Panc1 (cell line): Measurements from ENCODE around the gene MYO1E. TPM values are rescaled to one million over a fixed set of nuclear protein-coding genes. Genes with fewer than 3 reads are reported as not detected.

Source experiments
- ATAC-seq: fragments of 200-7000 bp; cut with Tn5 transposase; 2 replicates; pipeline ENCODE4 v1.9.1; 2020; ENCODE audit warnings: mild to moderate bottlenecking, moderate library complexity
- BruUV-seq: library from RNA; stranded (reverse); fragments of 400-500 nt; replicated peaks from 2 replicates; lab custom pipeline; 2021; lab: Mats Ljungman, UMichigan
- CTCF ChIA-PET: fragments of 300-600 bp; sonication (Branson Sonifier 250); formaldehyde crosslinking; loops from one replicate; lab custom pipeline; 2022; ENCODE audit warnings: antibody characterized with exemption; lab: Charles Lee
- POLR2A ChIA-PET: fragments of 300-600 bp; sonication (Branson Sonifier 250); formaldehyde crosslinking; loops from one replicate; lab custom pipeline; 2022; ENCODE audit warnings: antibody characterized with exemption; lab: Charles Lee
- DNase-seq: peaks from one replicate; pipeline ENCODE4 v3.0.0-alpha.2; 2010; ENCODE audit warnings: low read depth, low spot score
- H3K27ac ChIP-seq: 2 replicates; pipeline ENCODE4 v1.5.1; 2011; ENCODE audit warnings: mild to moderate bottlenecking, low read length, inconsistent platforms
- H3K27me3 ChIP-seq: fragments of 200-500 bp; sonication (Bioruptor generic); 2 replicates; pipeline ENCODE4 v1.6.0; 2014; ENCODE audit warnings: low read length, inconsistent platforms; ENCODE audit not compliant: control insufficient read depth, insufficient read depth
- H3K36me3 ChIP-seq: fragments of 200-500 bp; sonication (Bioruptor generic); 2 replicates; pipeline ENCODE4 v1.5.1; 2014; ENCODE audit warnings: inconsistent platforms, mild to moderate bottlenecking, low read length, moderate library complexity; ENCODE audit not compliant: control insufficient read depth, insufficient read depth
- H3K4me1 ChIP-seq: 2 replicates; pipeline ENCODE4 v1.5.1; 2011; ENCODE audit warnings: inconsistent platforms, mild to moderate bottlenecking, low read length, moderate library complexity; ENCODE audit not compliant: control insufficient read depth, insufficient read depth
- H3K4me3 ChIP-seq, 2 experiments: 2 replicates each; pipeline ENCODE4 v1.5.1; 2011 to 2012; ENCODE audit warnings: low read depth in 2 of 2, low read length in 2 of 2, mild to moderate bottlenecking in 2 of 2, inconsistent platforms in 1 of 2, moderate library complexity in 1 of 2
- H3K9me3 ChIP-seq: fragments of 200-500 bp; sonication (Bioruptor generic); 2 replicates; pipeline ENCODE4 v1.5.1; 2014; ENCODE audit warnings: low read depth, mild to moderate bottlenecking, inconsistent platforms, low read length, moderate library complexity; ENCODE audit not compliant: control insufficient read depth, insufficient read depth
- POLR2AphosphoS5 ChIP-seq: IDR thresholded peaks from 2 replicates; pipeline ENCODE4 v1.6.1; 2012; ENCODE audit warnings: mild to moderate bottlenecking, low read depth, low read length, moderate library complexity
- REST ChIP-seq, 2 experiments: IDR thresholded peaks; 2 replicates each; pipeline ENCODE4 v1.6.1; 2011 to 2012; ENCODE audit warnings: low read depth in 2 of 2, control low read depth in 1 of 2, low read length in 1 of 2, mild to moderate bottlenecking in 1 of 2, moderate library complexity in 1 of 2; ENCODE audit not compliant: insufficient read depth in 1 of 2
- SIN3A ChIP-seq: IDR thresholded peaks from 2 replicates; pipeline ENCODE4 v1.6.1; 2012; ENCODE audit warnings: low read depth, mild to moderate bottlenecking, low read length, moderate library complexity, borderline replicate concordance; ENCODE audit not compliant: insufficient read depth
- TCF7L2 ChIP-seq: IDR thresholded peaks from 2 replicates; pipeline ENCODE4 v1.6.1; 2011; ENCODE audit warnings: mild to moderate bottlenecking, low read depth, low read length, inconsistent platforms
- in situ Hi-C: cut with HindIII; loops from 2 replicates; pipeline ENCODE4 v1.10.0; 2016; ENCODE audit warnings: low sequenced_read_pairs, low pct_unique_long_range_greater_than_20kb
- intact Hi-C: fragments of 100-400 bp; cut with micrococcal nuclease; formaldehyde crosslinking; loops from one replicate; pipeline ENCODE4 v1.10.0; 2022; ENCODE audit not compliant: unreplicated experiment
- total RNA-seq: library from RNA; stranded (reverse); gene quantifications from one replicate; pipeline ENCODE4 v1.2.1, GENCODE V29; 2021; ENCODE audit not compliant: unreplicated experiment
- TF ChIP-seq, protein P1 (sequence below): fragments of 450-650 bp; IDR thresholded peaks from 2 replicates; pipeline ENCODE4 v1.5.1; 2017; ENCODE audit warnings: mild to moderate bottlenecking

The MYO1E gene
- total RNA-seq, 1 experiment from 2014 or later: 161 TPM

DNA sequence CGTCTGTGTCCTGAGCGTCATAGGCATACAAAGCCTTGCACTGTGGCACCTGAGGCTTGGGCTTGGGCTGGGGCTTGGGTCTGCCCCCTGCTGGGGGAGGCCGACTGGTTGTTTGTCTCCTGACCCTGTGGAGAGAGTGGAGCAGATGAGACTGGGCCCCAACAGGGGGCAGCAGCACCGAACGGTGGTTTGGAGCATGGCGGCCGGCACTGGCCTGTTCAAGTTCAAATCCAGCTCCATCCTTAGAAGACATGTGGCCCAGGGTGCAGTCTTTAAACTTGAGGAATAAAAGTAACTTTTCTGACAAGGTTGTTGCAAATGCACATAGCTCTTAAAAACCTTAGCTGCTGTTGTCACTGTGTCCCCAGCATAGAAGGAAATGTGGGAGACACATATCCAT lies 234.4 kb downstream of the MYO1E start:
- DNase-seq: peak; percentile 15
- H3K36me3 ChIP-seq: peaks cover 13% of the 10 kb centered on the region
- POLR2A ChIA-PET: interaction anchor here (0.6 kb wide), 1 partner anchor 202 kb away, joined by 10 read pairs; no protein-coding TSS in a partner anchor
- H3K27me3 ChIP-seq: no peaks in the 10 kb centered on the region
- CTCF ChIA-PET: no interaction called here
- peak; percentile 82 for ATAC-seq
- no peaks in the 10 kb centered on the region for H3K9me3 ChIP-seq
- H3K27ac ChIP-seq: no peak overlapping the region
- intact Hi-C loops (no loop called here), in situ Hi-C loops (no loop called here)
- BruUV-seq: no TSS peak
- TF ChIP-seq SIN3A: no peak
- TF ChIP-seq, protein P1, sequence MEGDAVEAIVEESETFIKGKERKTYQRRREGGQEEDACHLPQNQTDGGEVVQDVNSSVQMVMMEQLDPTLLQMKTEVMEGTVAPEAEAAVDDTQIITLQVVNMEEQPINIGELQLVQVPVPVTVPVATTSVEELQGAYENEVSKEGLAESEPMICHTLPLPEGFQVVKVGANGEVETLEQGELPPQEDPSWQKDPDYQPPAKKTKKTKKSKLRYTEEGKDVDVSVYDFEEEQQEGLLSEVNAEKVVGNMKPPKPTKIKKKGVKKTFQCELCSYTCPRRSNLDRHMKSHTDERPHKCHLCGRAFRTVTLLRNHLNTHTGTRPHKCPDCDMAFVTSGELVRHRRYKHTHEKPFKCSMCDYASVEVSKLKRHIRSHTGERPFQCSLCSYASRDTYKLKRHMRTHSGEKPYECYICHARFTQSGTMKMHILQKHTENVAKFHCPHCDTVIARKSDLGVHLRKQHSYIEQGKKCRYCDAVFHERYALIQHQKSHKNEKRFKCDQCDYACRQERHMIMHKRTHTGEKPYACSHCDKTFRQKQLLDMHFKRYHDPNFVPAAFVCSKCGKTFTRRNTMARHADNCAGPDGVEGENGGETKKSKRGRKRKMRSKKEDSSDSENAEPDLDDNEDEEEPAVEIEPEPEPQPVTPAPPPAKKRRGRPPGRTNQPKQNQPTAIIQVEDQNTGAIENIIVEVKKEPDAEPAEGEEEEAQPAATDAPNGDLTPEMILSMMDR: peak; percentile 84
- no peak for TF ChIP-seq REST (IDR thresholded peaks at IDR 0.05; ENCODE audit: insufficient read depth in 1 of 2, low read depth in 2 of 2, low read length in 1 of 2)
- no peaks in the 10 kb centered on the region for H3K4me1 ChIP-seq
- no peak overlapping the region for H3K4me3 ChIP-seq

DNA sequence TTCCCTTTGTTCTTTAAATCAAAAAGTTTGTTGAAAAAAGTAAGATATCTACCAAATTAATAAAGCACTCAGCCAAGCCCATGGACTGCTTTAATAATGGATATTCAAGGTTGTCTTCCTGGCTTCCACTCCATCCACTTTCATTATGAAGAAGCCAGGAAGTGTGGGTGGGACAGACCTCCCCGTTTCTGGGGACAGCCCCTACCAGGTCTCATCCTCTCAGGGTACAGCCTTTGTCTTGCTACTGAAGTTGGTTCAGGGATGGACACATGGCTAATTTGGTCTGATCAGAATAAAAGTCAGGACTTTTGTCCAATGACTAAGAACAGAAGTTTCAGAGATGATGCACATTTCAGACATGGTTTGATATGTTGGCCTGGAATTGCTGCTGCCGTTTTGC lies 235.1 kb downstream of the MYO1E start:
- no peak for DNase-seq
- BruUV-seq: no TSS peak
- in situ Hi-C loops (no loop called here), intact Hi-C loops (no loop called here)
- TF ChIP-seq REST (IDR thresholded peaks at IDR 0.05; ENCODE audit: insufficient read depth in 1 of 2, low read depth in 2 of 2, low read length in 1 of 2): no peak
- TF ChIP-seq, protein P1: no peak
- no peak for TF ChIP-seq TCF7L2
- TF ChIP-seq POLR2AphosphoS5: no peak
- no peak for TF ChIP-seq SIN3A
- H3K27ac ChIP-seq: no peak overlapping the region
- no peak overlapping the region for H3K4me3 ChIP-seq
- no peaks in the 10 kb centered on the region for H3K27me3 ChIP-seq
- no peaks in the 10 kb centered on the region for H3K4me1 ChIP-seq
- H3K36me3 ChIP-seq: peaks cover 13% of the 10 kb centered on the region
- no peak for ATAC-seq
- POLR2A ChIA-PET: interaction anchor here (0.6 kb wide), 1 partner anchor 203 kb away, joined by 10 read pairs; no protein-coding TSS in a partner anchor
- no peaks in the 10 kb centered on the region for H3K9me3 ChIP-seq
- CTCF ChIA-PET: no interaction called here
